ENCODE measurements around the gene TMEM178A.

DNA sequence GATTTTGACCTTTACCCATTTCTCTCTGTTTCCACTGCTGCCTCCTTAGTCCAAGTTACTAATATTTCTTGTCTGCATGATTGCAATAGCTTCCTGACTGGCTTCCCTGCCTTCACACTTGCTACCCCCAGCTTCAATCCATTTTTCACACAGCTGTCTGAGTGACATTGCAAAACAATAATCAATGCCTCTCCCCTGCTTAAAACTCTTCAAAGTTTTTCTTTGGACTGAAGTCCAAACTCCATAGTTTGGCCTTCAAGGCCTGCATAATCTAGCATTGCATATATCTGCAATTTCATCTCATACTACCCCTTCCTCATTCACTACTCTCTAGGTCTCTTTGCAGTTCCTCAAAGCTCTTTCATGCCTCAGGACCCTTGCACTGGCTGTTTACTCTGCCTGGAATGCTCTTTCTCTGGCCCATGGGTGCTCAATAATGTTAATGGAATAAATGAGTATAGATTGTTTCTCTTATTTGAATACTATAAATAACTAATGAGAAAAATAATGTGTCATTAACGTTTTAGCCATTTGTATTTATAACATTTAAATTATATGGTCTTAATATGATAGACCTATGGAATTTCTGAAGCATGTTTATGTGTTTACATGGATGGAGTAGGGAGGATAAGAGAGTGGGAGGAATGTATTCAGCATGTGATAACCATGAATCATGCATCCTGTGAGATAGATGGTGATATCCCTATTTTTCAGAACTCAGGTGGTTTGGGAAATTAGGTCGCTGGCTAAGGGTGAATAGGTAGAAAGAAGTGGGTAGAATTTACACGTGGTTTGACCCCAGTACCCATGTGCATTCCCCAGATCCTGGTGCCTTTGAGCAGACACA is 5.7 kb upstream of the TMEM178A start:
- TF ChIP-seq, protein P1, sequence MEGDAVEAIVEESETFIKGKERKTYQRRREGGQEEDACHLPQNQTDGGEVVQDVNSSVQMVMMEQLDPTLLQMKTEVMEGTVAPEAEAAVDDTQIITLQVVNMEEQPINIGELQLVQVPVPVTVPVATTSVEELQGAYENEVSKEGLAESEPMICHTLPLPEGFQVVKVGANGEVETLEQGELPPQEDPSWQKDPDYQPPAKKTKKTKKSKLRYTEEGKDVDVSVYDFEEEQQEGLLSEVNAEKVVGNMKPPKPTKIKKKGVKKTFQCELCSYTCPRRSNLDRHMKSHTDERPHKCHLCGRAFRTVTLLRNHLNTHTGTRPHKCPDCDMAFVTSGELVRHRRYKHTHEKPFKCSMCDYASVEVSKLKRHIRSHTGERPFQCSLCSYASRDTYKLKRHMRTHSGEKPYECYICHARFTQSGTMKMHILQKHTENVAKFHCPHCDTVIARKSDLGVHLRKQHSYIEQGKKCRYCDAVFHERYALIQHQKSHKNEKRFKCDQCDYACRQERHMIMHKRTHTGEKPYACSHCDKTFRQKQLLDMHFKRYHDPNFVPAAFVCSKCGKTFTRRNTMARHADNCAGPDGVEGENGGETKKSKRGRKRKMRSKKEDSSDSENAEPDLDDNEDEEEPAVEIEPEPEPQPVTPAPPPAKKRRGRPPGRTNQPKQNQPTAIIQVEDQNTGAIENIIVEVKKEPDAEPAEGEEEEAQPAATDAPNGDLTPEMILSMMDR (IDR thresholded peaks at IDR 0.05; ENCODE audit: low read length): no peak
- no peak for TF ChIP-seq EZH2 (optimal IDR thresholded peaks at IDR 0.05; ENCODE audit: low read depth, low read length)
